Cardiac ventricle fibroblast (primary cell): Measurements from ENCODE around the gene KLF7. TPM values are rescaled to one million over a fixed set of nuclear protein-coding genes. Genes with fewer than 3 reads are reported as not detected.

Experiments used
- total RNA-seq: library from RNA; depleted of rRNA; stranded (reverse); fragments of >200 nt; gene quantifications from 2 replicates; pipeline ENCODE4 v1.2.3, GENCODE V29; 2015

KLF7 gene
- 10.1 and 11.1 TPM in 2 replicates for total RNA-seq

GRCh38 chr2:207165121-207166038 lies at the start of gene KLF7:
KLF7 (minus strand) TSS chr2:207165948; CDS start chr2:207165568, 380 bp downstream.

Other genes with a start within 250 kb of the KLF7 start
- gene CPO, start 226.4 kb downstream of the KLF7 start, total RNA-seq, result not detected in 2 replicates